CD4-positive, alpha-beta T cell treated with Interleukin-15 for 1 hour (primary cell): ENCODE measurements around the gene TACR1.
"Not testable (repeated sequence)": the region's sequence is repeated elsewhere in the genome, so short reads cannot be mapped to it uniquely, and the experiment has no call there.

Source experiments
- DNase-seq: peaks from one replicate; pipeline ENCODE4 v3.0.0-alpha.2; 2020

The TACR1 gene

GRCh38 chr2:75192496-75192895, 6.8 kb downstream of the TACR1 start:
- no peak for DNase-seq

- DNase-seq, result no peak
Measured at GRCh38 chr2:75190271-75190990, 8.9 kb downstream of the TACR1 start.

GRCh38 chr2:75186821-75187220, 12.5 kb downstream of the TACR1 start:
- DNase-seq, result no peak

GRCh38 chr2:75182606-75183005, 16.7 kb downstream of the TACR1 start:
- DNase-seq, result no peak

- DNase-seq, result no peak
Measured at GRCh38 chr2:75180476-75180875, 18.8 kb downstream of the TACR1 start.

- DNase-seq, result no peak
Measured at GRCh38 chr2:75177427-75177826, 21.9 kb downstream of the TACR1 start.

- DNase-seq, result no peak
Measured at GRCh38 chr2:75175456-75175855, 23.9 kb downstream of the TACR1 start.

- no peak for DNase-seq
Measured at GRCh38 chr2:75174981-75175380, 24.3 kb downstream of the TACR1 start.

GRCh38 chr2:75174519-75174918, 24.8 kb downstream of the TACR1 start:
- no peak for DNase-seq

GRCh38 chr2:75173740-75174139, 25.6 kb downstream of the TACR1 start:
- no peak for DNase-seq

- not testable (repeated sequence) for DNase-seq
Measured at GRCh38 chr2:75171423-75171822, 27.9 kb downstream of the TACR1 start.

- no peak for DNase-seq
Measured at GRCh38 chr2:75170889-75171288, 28.4 kb downstream of the TACR1 start.

- DNase-seq, result no peak
Measured at GRCh38 chr2:75168186-75168585, 31.1 kb downstream of the TACR1 start.

GRCh38 chr2:75166491-75166890, 32.8 kb downstream of the TACR1 start:
- no peak for DNase-seq

GRCh38 chr2:75162897-75163296, 36.4 kb downstream of the TACR1 start:
- no peak for DNase-seq

GRCh38 chr2:75162259-75162658, 37.1 kb downstream of the TACR1 start:
- DNase-seq, result no peak

GRCh38 chr2:75157435-75157834, 41.9 kb downstream of the TACR1 start:
- no peak for DNase-seq

- DNase-seq, result no peak
Measured at GRCh38 chr2:75155115-75155514, 44.2 kb downstream of the TACR1 start.

GRCh38 chr2:75153221-75153620, 46.1 kb downstream of the TACR1 start:
- DNase-seq, result no peak

- DNase-seq, result not testable (repeated sequence)
Measured at GRCh38 chr2:75152243-75152642, 47.1 kb downstream of the TACR1 start.

GRCh38 chr2:75147884-75148283, 51.4 kb downstream of the TACR1 start:
- DNase-seq, result not testable (repeated sequence)

GRCh38 chr2:75146606-75147332, 52.6 kb downstream of the TACR1 start:
- DNase-seq, result no peak

GRCh38 chr2:75146221-75146605, 53.1 kb downstream of the TACR1 start:
- DNase-seq, result not testable (repeated sequence)

- no peak for DNase-seq
Measured at GRCh38 chr2:75142081-75142480, 57.2 kb downstream of the TACR1 start.

GRCh38 chr2:75140288-75140687, 59.0 kb downstream of the TACR1 start:
- DNase-seq, result no peak
